ENCODE data around the gene ITK. TPM values are rescaled to one million over a fixed set of nuclear protein-coding genes. Genes with fewer than 3 reads are reported as not detected.

Gene ITK
- total and polyA plus RNA-seq, 2 of the 8 experiments (the other 6 are each of a cell fraction or from before 2014, with no cell fraction given) = 0.05 TPM; not detected in 1

DNA sequence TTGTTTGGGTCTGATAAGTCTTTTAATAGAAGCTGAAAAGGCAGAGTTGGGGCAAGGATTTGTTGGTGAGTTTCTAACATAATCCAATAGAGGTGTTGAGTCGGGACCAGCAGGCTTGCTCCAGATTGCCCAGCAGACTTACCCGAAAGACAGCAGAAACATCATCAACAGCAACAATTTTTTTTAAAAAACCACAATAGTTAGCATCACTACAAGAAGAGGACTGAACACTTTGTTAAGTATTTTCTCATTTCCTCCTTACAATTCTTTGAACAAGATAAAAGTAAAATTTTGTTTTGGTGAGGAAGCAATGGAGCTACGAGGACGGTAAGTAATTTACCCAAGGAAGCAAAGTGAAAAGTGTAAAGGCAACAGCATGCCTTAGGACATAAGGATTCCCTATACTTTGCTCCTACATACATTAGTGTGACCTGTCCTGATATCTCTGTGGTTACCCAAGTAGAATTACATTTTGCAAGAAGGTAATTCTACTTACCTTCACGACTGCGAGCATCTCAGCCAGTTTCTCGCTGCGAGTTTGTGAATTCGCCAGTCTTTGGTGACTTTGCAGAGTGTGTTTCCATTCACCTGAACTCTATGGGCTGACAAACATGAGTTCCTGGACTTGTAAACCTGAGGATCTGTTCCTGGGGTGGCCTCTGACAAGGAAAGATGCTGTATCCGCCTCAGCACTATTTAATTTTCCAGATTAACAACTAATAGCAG lies 13.2 kb downstream of the ITK start:
- no peaks in the 10 kb centered on the region for H3K79me1 ChIP-seq (ENCODE audit: low read depth, low read length)
- no peak overlapping the region for H2AK5ac ChIP-seq (ENCODE audit: low read depth, low read length)
- CTCF ChIA-PET (ENCODE audit: partially characterized antibody) = interaction anchor here (1.0 kb wide), 1 partner anchor 9 kb away, joined by 3 read pairs; no protein-coding TSS in a partner anchor
- no peak overlapping the region for H2BK20ac ChIP-seq (ENCODE audit: low read length)
- H4K5ac ChIP-seq (ENCODE audit: insufficient read length, low read depth, low read length) = no peak overlapping the region
- no peaks in the 10 kb centered on the region for H4K20me1 ChIP-seq (replicated peaks in 1 of 2; ENCODE audit: control insufficient read depth in 1 of 2, insufficient read depth in 2 of 2, low read length in 2 of 2)
- H3K79me2 ChIP-seq (ENCODE audit: control insufficient read depth in 1 of 2, insufficient read depth in 2 of 2, low read length in 2 of 2) = no peaks in the 10 kb centered on the region
- H2AFZ ChIP-seq (ENCODE audit: low read length) = no peak overlapping the region
- no peak overlapping the region for H2BK120ac ChIP-seq (replicated peaks; ENCODE audit: low read depth, low read length)
- POLR2A ChIA-PET (ENCODE audit: partially characterized antibody) = no interaction called here
- H3K9me3 ChIP-seq (ENCODE audit: insufficient read depth in 2 of 2, low read depth in 1 of 2, low read length in 1 of 2) = no peaks in the 10 kb centered on the region
- no peak overlapping the region for H3K56ac ChIP-seq (replicated peaks; ENCODE audit: insufficient read length, low read depth, low read length)
- no peak overlapping the region for H3K18ac ChIP-seq (ENCODE audit: extremely low read depth, low read length)
- no peak overlapping the region for H3K4me2 ChIP-seq (ENCODE audit: insufficient read depth in 1 of 2, low read depth in 2 of 2, low read length in 2 of 2)
- no peak overlapping the region for H3K4ac ChIP-seq (replicated peaks; ENCODE audit: insufficient read length, low read depth, low read length)
- H4K8ac ChIP-seq (ENCODE audit: extremely low read depth, insufficient read depth, low read length) = no peak overlapping the region
- H3K4me3 ChIP-seq (ENCODE audit: extremely low read depth in 1 of 4, insufficient read depth in 2 of 4, low read depth in 3 of 4, low read length in 4 of 4) = no peak overlapping the region
- no peak overlapping the region for H3K23ac ChIP-seq (ENCODE audit: insufficient read length)
- H3K9ac ChIP-seq (replicated peaks in 1 of 4; ENCODE audit: extremely low read depth in 1 of 4, low read depth in 3 of 4, low read length in 3 of 4) = no peak overlapping the region
- 93% methylated on average over 10 of the region's 10 CpGs; no CpG with 5 or more reads in 1 of the 2 experiments for WGBS, 2 experiments (ENCODE audit: extremely low coverage in 1 of 2, insufficient coverage in 1 of 2, insufficient read length in 1 of 2, insufficient replicate concordance in 2 of 2, low coverage in 1 of 2, low lambda C conversion rate in 2 of 2, missing lambda C conversion rate in 1 of 2)
- H3K27me3 ChIP-seq (replicated peaks in 1 of 4; ENCODE audit: control insufficient read depth in 3 of 4, extremely low read depth in 1 of 4, insufficient read depth in 3 of 4, low read length in 3 of 4) = peaks cover 0 to 5% (median 1%) of the 10 kb centered on the region in 4 experiments; a peak in 2 of 7 replicates
- no peaks in the 10 kb centered on the region for H3K23me2 ChIP-seq (ENCODE audit: low read depth, low read length)
- H3K14ac ChIP-seq (ENCODE audit: insufficient read length) = no peak overlapping the region
- H3K27ac ChIP-seq (ENCODE audit: low read depth, low read length) = no peak overlapping the region
- no peak overlapping the region for H2BK15ac ChIP-seq (ENCODE audit: low read length)
- FAIRE-seq (no peak), DNase-seq (ENCODE audit: low read depth in 1 of 2, low spot score in 2 of 2) (no peak)
- no peak for TF ChIP-seq CBX5 (IDR thresholded peaks at IDR 0.05; ENCODE audit: low read depth, low read length)
- no peak for TF ChIP-seq JUN (IDR thresholded peaks at IDR 0.05; ENCODE audit: low read depth, low read length)
- no peak for TF ChIP-seq TEAD4 (IDR thresholded peaks at IDR 0.05; ENCODE audit: low read depth, low read length)
- TF ChIP-seq CBX8 (IDR thresholded peaks at IDR 0.05; ENCODE audit: borderline replicate concordance, low read depth, low read length) = no peak
- TF ChIP-seq, protein P1, sequence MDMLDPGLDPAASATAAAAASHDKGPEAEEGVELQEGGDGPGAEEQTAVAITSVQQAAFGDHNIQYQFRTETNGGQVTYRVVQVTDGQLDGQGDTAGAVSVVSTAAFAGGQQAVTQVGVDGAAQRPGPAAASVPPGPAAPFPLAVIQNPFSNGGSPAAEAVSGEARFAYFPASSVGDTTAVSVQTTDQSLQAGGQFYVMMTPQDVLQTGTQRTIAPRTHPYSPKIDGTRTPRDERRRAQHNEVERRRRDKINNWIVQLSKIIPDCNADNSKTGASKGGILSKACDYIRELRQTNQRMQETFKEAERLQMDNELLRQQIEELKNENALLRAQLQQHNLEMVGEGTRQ (IDR thresholded peaks at IDR 0.05; ENCODE audit: low read length) = no peak
- TF ChIP-seq BACH1 (IDR thresholded peaks at IDR 0.05; ENCODE audit: low read length) = no peak
- no peak for TF ChIP-seq FOSL1 (IDR thresholded peaks at IDR 0.05; ENCODE audit: insufficient read depth, low read depth, low read length)
- TF ChIP-seq, protein P2, sequence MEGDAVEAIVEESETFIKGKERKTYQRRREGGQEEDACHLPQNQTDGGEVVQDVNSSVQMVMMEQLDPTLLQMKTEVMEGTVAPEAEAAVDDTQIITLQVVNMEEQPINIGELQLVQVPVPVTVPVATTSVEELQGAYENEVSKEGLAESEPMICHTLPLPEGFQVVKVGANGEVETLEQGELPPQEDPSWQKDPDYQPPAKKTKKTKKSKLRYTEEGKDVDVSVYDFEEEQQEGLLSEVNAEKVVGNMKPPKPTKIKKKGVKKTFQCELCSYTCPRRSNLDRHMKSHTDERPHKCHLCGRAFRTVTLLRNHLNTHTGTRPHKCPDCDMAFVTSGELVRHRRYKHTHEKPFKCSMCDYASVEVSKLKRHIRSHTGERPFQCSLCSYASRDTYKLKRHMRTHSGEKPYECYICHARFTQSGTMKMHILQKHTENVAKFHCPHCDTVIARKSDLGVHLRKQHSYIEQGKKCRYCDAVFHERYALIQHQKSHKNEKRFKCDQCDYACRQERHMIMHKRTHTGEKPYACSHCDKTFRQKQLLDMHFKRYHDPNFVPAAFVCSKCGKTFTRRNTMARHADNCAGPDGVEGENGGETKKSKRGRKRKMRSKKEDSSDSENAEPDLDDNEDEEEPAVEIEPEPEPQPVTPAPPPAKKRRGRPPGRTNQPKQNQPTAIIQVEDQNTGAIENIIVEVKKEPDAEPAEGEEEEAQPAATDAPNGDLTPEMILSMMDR (IDR thresholded peaks at IDR 0.05; ENCODE audit: control extremely low read depth in 1 of 3, insufficient read depth in 1 of 3, low read depth in 1 of 3, low read length in 3 of 3) = no peak
- H3K36me3 ChIP-seq (ENCODE audit: control insufficient read depth in 2 of 4, insufficient read depth in 4 of 4, low read length in 3 of 4) = no peaks in the 10 kb centered on the region
- H4K91ac ChIP-seq (replicated peaks; ENCODE audit: insufficient read length, low read length) = no peak overlapping the region
- H2BK12ac ChIP-seq (ENCODE audit: low read depth, low read length) = no peak overlapping the region
- no peak overlapping the region for H2BK5ac ChIP-seq (ENCODE audit: low read depth, low read length)
- H3K4me1 ChIP-seq (replicated peaks in 1 of 4; ENCODE audit: control insufficient read depth in 3 of 4, insufficient read depth in 4 of 4, low read length in 3 of 4) = no peaks in the 10 kb centered on the region

All from H1 (cell line).